SK-N-SH (cell line): ENCODE data around the gene FAM168A. TPM values are rescaled to one million over a fixed set of nuclear protein-coding genes. Genes with fewer than 3 reads are reported as not detected.

Experiments used
- CTCF ChIA-PET: fragments of 300-600, 350-600 bp; formaldehyde crosslinking; extraction: SDS; loops from one replicate; lab custom pipeline; 2021; lab: Yijun Ruan, JAX
- POLR2A ChIA-PET: fragments of 350-600 bp; sonication (Branson Sonifier 250); formaldehyde crosslinking; extraction: SDS; loops from one replicate; lab custom pipeline; 2020; ENCODE audit warnings: antibody characterized with exemption, inconsistent platforms; lab: Yijun Ruan, JAX
- DNase-seq: peaks from one replicate; pipeline ENCODE4 v3.0.0; 2012
- H2AFZ ChIP-seq: fragments of 200-600 bp; sonication (generic); 2 replicates; pipeline ENCODE4 v1.8.1; 2016; ENCODE audit warnings: antibody characterized with exemption, mild to moderate bottlenecking, low read depth
- H3F3A ChIP-seq: fragments of 200-600 bp; sonication (generic); replicated peaks from 2 replicates; pipeline ENCODE3; 2016; ENCODE audit warnings: antibody characterized with exemption, mild to moderate bottlenecking; ENCODE audit not compliant: insufficient read depth
- H3K27ac ChIP-seq, 2 experiments: fragments of 200-500 bp in 1 of 2; fragments of 200-600 bp in 1 of 2; sonication (Bioruptor generic) in 1 of 2; sonication (generic), shearing (Covaris generic) in 1 of 2; 2 replicates each; pipeline versions ENCODE4 v1.5.1 to v1.6.1; 2014 to 2016; ENCODE audit warnings: low read depth in 2 of 2, inconsistent platforms in 1 of 2, low read length in 1 of 2, mild to moderate bottlenecking in 1 of 2, mixed read lengths in 1 of 2
- H3K27me3 ChIP-seq: fragments of 200-600 bp; sonication (generic), shearing (Covaris generic); 2 replicates; pipeline ENCODE4 v1.6.1; 2016; ENCODE audit warnings: mixed run types; ENCODE audit not compliant: insufficient read depth
- H3K36me3 ChIP-seq, 2 experiments: fragments of 200-500 bp in 1 of 2; fragments of 200-600 bp in 1 of 2; sonication (Bioruptor generic) in 1 of 2; sonication (generic) in 1 of 2; replicated peaks in 1 of 2; 2 replicates each; pipeline versions ENCODE3 to v1.5.1; 2014 to 2016; ENCODE audit warnings: low read length in 1 of 2, mild to moderate bottlenecking in 1 of 2; ENCODE audit not compliant: insufficient read depth in 2 of 2, control insufficient read depth in 1 of 2
- H3K4me1 ChIP-seq, 2 experiments: fragments of 200-500 bp in 1 of 2; fragments of 200-600 bp in 1 of 2; sonication (Bioruptor generic) in 1 of 2; sonication (generic), shearing (Covaris generic) in 1 of 2; 2 replicates each; pipeline versions ENCODE4 v1.5.1 to v1.6.1; 2014 to 2016; ENCODE audit warnings: low read depth in 1 of 2, low read length in 1 of 2, mixed run types in 1 of 2; ENCODE audit not compliant: insufficient read depth in 2 of 2, control insufficient read depth in 1 of 2
- H3K4me2 ChIP-seq: fragments of 200-600 bp; sonication (generic), shearing (Covaris generic); 2 replicates; pipeline ENCODE4 v1.6.1; 2017; ENCODE audit warnings: mixed run types
- H3K4me3 ChIP-seq, 2 experiments: fragments of 200-500 bp in 1 of 2; fragments of 200-600 bp in 1 of 2; sonication (Bioruptor generic) in 1 of 2; sonication (generic), shearing (Covaris generic) in 1 of 2; 2 replicates each; pipeline versions ENCODE4 v1.5.1 to v1.8.1; 2014 to 2016; ENCODE audit warnings: low read depth in 2 of 2, inconsistent platforms in 1 of 2, low read length in 1 of 2, mild to moderate bottlenecking in 1 of 2, mixed read lengths in 1 of 2, moderate library complexity in 1 of 2
- H3K79me2 ChIP-seq: fragments of 200-600 bp; sonication (generic); 2 replicates; pipeline ENCODE4 v1.8.1; 2017; ENCODE audit warnings: mild to moderate bottlenecking; ENCODE audit not compliant: insufficient read depth
- H3K9ac ChIP-seq: fragments of 200-600 bp; sonication (generic); 2 replicates; pipeline ENCODE4 v1.6.1; 2017; ENCODE audit warnings: mixed run types
- H3K9me2 ChIP-seq: fragments of 200-600 bp; sonication (generic); 2 replicates; pipeline ENCODE4 v1.6.1; 2017; ENCODE audit warnings: mixed run types
- H3K9me3 ChIP-seq: fragments of 200-600 bp; sonication (generic); 2 replicates; pipeline ENCODE4 v1.6.1; 2017; ENCODE audit warnings: mixed run types, mild to moderate bottlenecking, moderate library complexity
- H4K20me1 ChIP-seq: fragments of 200-600 bp; sonication (generic); 2 replicates; pipeline ENCODE4 v1.6.1; 2017; ENCODE audit warnings: mild to moderate bottlenecking, mixed run types; ENCODE audit not compliant: insufficient read depth
- ELF1 ChIP-seq: IDR thresholded peaks from 2 replicates; pipeline ENCODE4 v1.4.0; 2012
- FOXJ3 ChIP-seq: sonication (generic); formaldehyde crosslinking; IDR thresholded peaks from 2 replicates; pipeline ENCODE4 v1.5.1; 2020; ENCODE audit warnings: mild to moderate bottlenecking, missing genetic modification reagents
- GATA2 ChIP-seq: sonication (generic); formaldehyde crosslinking; IDR thresholded peaks from 2 replicates; pipeline ENCODE4 v1.5.0; 2020; ENCODE audit warnings: mild to moderate bottlenecking, missing genetic modification reagents
- NFIC ChIP-seq: IDR thresholded peaks from 2 replicates; pipeline ENCODE4 v1.4.0; 2012; ENCODE audit warnings: borderline replicate concordance
- POLR2AphosphoS5 ChIP-seq: IDR thresholded peaks from 2 replicates; pipeline ENCODE4 v1.6.1; 2012; ENCODE audit warnings: low read depth, low read length
- RAD21 ChIP-seq: IDR thresholded peaks from 2 replicates; pipeline ENCODE4 v1.6.1; 2012; ENCODE audit warnings: mild to moderate bottlenecking, low read length
- REST ChIP-seq: IDR thresholded peaks from 2 replicates; pipeline ENCODE4 v1.6.1; 2012; ENCODE audit warnings: mild to moderate bottlenecking, low read depth, low read length, moderate library complexity
- SMC3 ChIP-seq: IDR thresholded peaks from 2 replicates; pipeline ENCODE4 v1.6.1; 2012; ENCODE audit warnings: low read depth, low read length, improper control_type of control experiment
- TCF12 ChIP-seq: IDR thresholded peaks from 2 replicates; pipeline ENCODE4 v1.4.0; 2012
- TEAD4 ChIP-seq: IDR thresholded peaks from 2 replicates; pipeline ENCODE4 v1.4.0; 2012; ENCODE audit warnings: mild to moderate bottlenecking, borderline replicate concordance; ENCODE audit not compliant: insufficient read depth
- WGBS: methylation state at CpG from one replicate; pipeline ENCODE4 v1.1.6; 2017; ENCODE audit warnings: low lambda C conversion rate; 5-methylcytosine and 5-hydroxymethylcytosine counted together
- polyA plus RNA-seq, 3 experiments: library from polyadenylated mRNA; depleted of rRNA; stranded (reverse); fragments of >200 nt; gene quantifications; 2 replicates each; pipeline ENCODE4 v1.2.3, GENCODE V29; 2012
- TF ChIP-seq, protein P1 (sequence below): fragments of 200-600 bp; sonication (generic); IDR thresholded peaks from 2 replicates; pipeline ENCODE4 v1.6.1; 2017; ENCODE audit warnings: antibody characterized with exemption, mild to moderate bottlenecking, moderate library complexity

The FAM168A gene
- polyA plus RNA-seq, 1 of the 3 experiments (the other 2 are of a cell fraction), result 17.8 TPM

- no peak for TF ChIP-seq REST
- TF ChIP-seq TCF12, result no peak
- TF ChIP-seq, protein P1, sequence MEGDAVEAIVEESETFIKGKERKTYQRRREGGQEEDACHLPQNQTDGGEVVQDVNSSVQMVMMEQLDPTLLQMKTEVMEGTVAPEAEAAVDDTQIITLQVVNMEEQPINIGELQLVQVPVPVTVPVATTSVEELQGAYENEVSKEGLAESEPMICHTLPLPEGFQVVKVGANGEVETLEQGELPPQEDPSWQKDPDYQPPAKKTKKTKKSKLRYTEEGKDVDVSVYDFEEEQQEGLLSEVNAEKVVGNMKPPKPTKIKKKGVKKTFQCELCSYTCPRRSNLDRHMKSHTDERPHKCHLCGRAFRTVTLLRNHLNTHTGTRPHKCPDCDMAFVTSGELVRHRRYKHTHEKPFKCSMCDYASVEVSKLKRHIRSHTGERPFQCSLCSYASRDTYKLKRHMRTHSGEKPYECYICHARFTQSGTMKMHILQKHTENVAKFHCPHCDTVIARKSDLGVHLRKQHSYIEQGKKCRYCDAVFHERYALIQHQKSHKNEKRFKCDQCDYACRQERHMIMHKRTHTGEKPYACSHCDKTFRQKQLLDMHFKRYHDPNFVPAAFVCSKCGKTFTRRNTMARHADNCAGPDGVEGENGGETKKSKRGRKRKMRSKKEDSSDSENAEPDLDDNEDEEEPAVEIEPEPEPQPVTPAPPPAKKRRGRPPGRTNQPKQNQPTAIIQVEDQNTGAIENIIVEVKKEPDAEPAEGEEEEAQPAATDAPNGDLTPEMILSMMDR, result no peak
- TF ChIP-seq NFIC, result no peak
Observed at GRCh38 chr11:73629907-73630306, 32.0 kb upstream of the FAM168A start (continued).

DNA sequence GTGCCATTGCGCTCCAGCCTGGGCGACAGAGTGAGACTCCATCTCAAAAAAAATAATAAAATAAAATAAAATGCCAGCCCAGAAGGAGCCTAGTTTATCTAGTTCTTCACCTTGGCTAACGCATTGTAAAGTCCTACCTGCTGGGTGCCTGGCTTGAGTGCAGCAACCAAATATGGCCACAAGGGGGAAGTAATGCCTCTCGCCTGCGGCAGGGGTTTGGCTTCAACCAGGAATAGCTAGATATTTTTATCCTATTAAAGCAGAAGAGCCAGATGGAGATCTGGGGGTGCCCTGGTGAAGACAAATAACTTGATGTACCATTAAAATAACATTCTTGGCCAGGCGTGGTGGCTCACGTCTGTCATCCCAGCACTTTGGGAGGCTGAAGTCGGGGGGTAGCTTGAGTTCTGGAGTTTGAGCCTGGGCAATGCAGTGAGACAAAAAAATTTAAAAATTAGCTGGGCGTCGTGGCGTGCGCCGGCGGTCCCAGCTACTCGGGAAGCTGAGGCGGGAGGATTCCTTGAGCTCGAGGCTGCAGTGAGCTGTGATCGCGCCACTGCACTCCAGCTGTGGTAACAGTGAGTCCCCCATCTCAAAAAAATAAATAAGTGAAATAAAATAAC lies 27.9 kb upstream of the FAM168A start:
- 27% methylated on average over 19 of the region's 19 CpGs for WGBS
- H3K4me2 ChIP-seq, result peak overlapping the region; percentile 67
- H4K20me1 ChIP-seq, result no peaks in the 10 kb centered on the region
- H3K9me3 ChIP-seq, result no peaks in the 10 kb centered on the region
- H3F3A ChIP-seq, result no peaks in the 10 kb centered on the region
- H3K36me3 ChIP-seq, result no peaks in the 10 kb centered on the region
- peak overlapping the region in 1 of 2 experiments; percentile 45; a peak in 1 of 4 replicates for H3K4me3 ChIP-seq
- peak; percentile 81 for DNase-seq
- ChIA-PET CTCF (interaction anchor here (0.6 to 9.5 kb wide), 60 partner anchors 9 to 606 kb away, joined by 3 to 123 read pairs (median 4); partner anchors contain the start of genes FAM168A and PLEKHB1), POLR2A (interaction anchor here (1.5 kb wide), 1 partner anchor 27 kb away, joined by 6 read pairs; the partner anchor contains the start of gene FAM168A)
- H3K79me2 ChIP-seq, result no peaks in the 10 kb centered on the region
- peak overlapping the region; percentile 82 for H2AFZ ChIP-seq
- TF ChIP-seq ELF1 (no peak), SMC3 (peak; percentile 86), RAD21 (peak; percentile 81), TEAD4 (no peak), FOXJ3 (no peak), GATA2 (no peak), NFIC (no peak), POLR2AphosphoS5 (no peak)
- TF ChIP-seq, protein P1, result peak; percentile 92
- no peak overlapping the region for H3K27ac ChIP-seq
- H3K9ac ChIP-seq, result no peak overlapping the region
- no peaks in the 10 kb centered on the region; the same call in 1 of the 2 replicates for H3K27me3 ChIP-seq
- no peaks in the 10 kb centered on the region for H3K4me1 ChIP-seq
- no peaks in the 10 kb centered on the region for H3K9me2 ChIP-seq
